H9 (cell line): ENCODE results near the gene BAX. TPM values are rescaled to one million over a fixed set of nuclear protein-coding genes. Genes with fewer than 3 reads are reported as not detected.

Experiments used
- DNase-seq: peaks from one replicate; pipeline ENCODE4 v3.0.0-alpha.2; 2017
- H2AFZ ChIP-seq: one replicate; pipeline ENCODE4 v1.6.1; 2013; ENCODE audit warnings: mild to moderate bottlenecking, low read length, control low read depth, moderate library complexity
- H2AK5ac ChIP-seq: 2 replicates; pipeline ENCODE4 v1.6.1; 2013; ENCODE audit warnings: low read length, control low read depth, mixed read lengths; ENCODE audit not compliant: insufficient read length
- H2BK120ac ChIP-seq: one replicate; pipeline ENCODE4 v1.6.1; 2013; ENCODE audit warnings: low read depth, mild to moderate bottlenecking, low read length, control low read depth, inconsistent platforms; ENCODE audit not compliant: poor library complexity, severe bottlenecking
- H2BK12ac ChIP-seq: 2 replicates; pipeline ENCODE4 v1.6.1; 2013; ENCODE audit warnings: low read length, control low read depth, mixed read lengths, low read depth; ENCODE audit not compliant: insufficient read length
- H2BK15ac ChIP-seq: 2 replicates; pipeline ENCODE4 v1.6.1; 2013; ENCODE audit warnings: low read depth, low read length, control low read depth
- H2BK20ac ChIP-seq: one replicate; pipeline ENCODE4 v1.6.1; 2013; ENCODE audit warnings: low read depth, mild to moderate bottlenecking, low read length, control low read depth, inconsistent platforms; ENCODE audit not compliant: poor library complexity, severe bottlenecking
- H2BK5ac ChIP-seq: 2 replicates; pipeline ENCODE4 v1.6.1; 2013; ENCODE audit warnings: low read length, control low read depth, mixed read lengths; ENCODE audit not compliant: insufficient read length
- H3K14ac ChIP-seq: 2 replicates; pipeline ENCODE4 v1.6.1; 2013; ENCODE audit warnings: low read length, control low read depth; ENCODE audit not compliant: insufficient read depth
- H3K18ac ChIP-seq: 2 replicates; pipeline ENCODE4 v1.6.1; 2013; ENCODE audit warnings: low read depth, mild to moderate bottlenecking, mixed read lengths, low read length, control low read depth; ENCODE audit not compliant: insufficient read length
- H3K23ac ChIP-seq: 2 replicates; pipeline ENCODE4 v1.6.1; 2013; ENCODE audit warnings: low read length, control low read depth, mixed read lengths, low read depth; ENCODE audit not compliant: insufficient read length
- H3K23me2 ChIP-seq: 2 replicates; pipeline ENCODE4 v1.6.1; 2013; ENCODE audit warnings: low read depth, mild to moderate bottlenecking, mixed read lengths, low read length, control low read depth; ENCODE audit not compliant: insufficient read length, poor library complexity, severe bottlenecking
- H3K27ac ChIP-seq: 2 replicates; pipeline ENCODE4 v1.5.1; 2013; ENCODE audit warnings: low read length, control low read depth, mixed read lengths, low read depth; ENCODE audit not compliant: insufficient read length
- H3K27me3 ChIP-seq: 2 replicates; pipeline ENCODE4 v1.6.1; 2013; ENCODE audit warnings: low read length, control low read depth, inconsistent platforms; ENCODE audit not compliant: insufficient read depth
- H3K4ac ChIP-seq: 2 replicates; pipeline ENCODE4 v1.6.1; 2013; ENCODE audit warnings: low read depth, mild to moderate bottlenecking, control low read depth, inconsistent platforms, low read length, moderate library complexity
- H3K4me1 ChIP-seq: 2 replicates; pipeline ENCODE4 v1.6.1; 2013; ENCODE audit warnings: low read length, control low read depth, inconsistent platforms; ENCODE audit not compliant: insufficient read depth
- H3K4me2 ChIP-seq: 2 replicates; pipeline ENCODE4 v1.6.1; 2013; ENCODE audit warnings: low read length, control low read depth, mixed read lengths; ENCODE audit not compliant: insufficient read length, insufficient read depth
- H3K56ac ChIP-seq: 2 replicates; pipeline ENCODE4 v1.6.1; 2013; ENCODE audit warnings: low read depth, mild to moderate bottlenecking, mixed read lengths, low read length, control low read depth; ENCODE audit not compliant: insufficient read length
- H3K79me1 ChIP-seq: 2 replicates; pipeline ENCODE4 v1.6.1; 2013; ENCODE audit warnings: low read depth, mild to moderate bottlenecking, moderate library complexity, low read length, control low read depth, inconsistent platforms; ENCODE audit not compliant: insufficient read depth, poor library complexity, severe bottlenecking
- H3K79me2 ChIP-seq: 2 replicates; pipeline ENCODE4 v1.6.1; 2013; ENCODE audit warnings: low read length, control low read depth, inconsistent platforms; ENCODE audit not compliant: insufficient read depth
- H3K9ac ChIP-seq: 2 replicates; pipeline ENCODE4 v1.6.1; 2013; ENCODE audit warnings: low read length, control low read depth, mixed read lengths; ENCODE audit not compliant: insufficient read length; ENCODE audit errors: extremely low read depth
- H3K9me3 ChIP-seq: one replicate; pipeline ENCODE4 v1.6.1; 2013; ENCODE audit warnings: low read depth, low read length, inconsistent platforms; ENCODE audit not compliant: control insufficient read depth
- H3T11ph ChIP-seq: one replicate; pipeline ENCODE4 v1.6.1; 2013; ENCODE audit warnings: mild to moderate bottlenecking, low read length, control low read depth, inconsistent platforms
- H4K20me1 ChIP-seq: one replicate; pipeline ENCODE4 v1.6.1; 2013; ENCODE audit not compliant: control insufficient read depth, insufficient read length, insufficient read depth
- H4K5ac ChIP-seq: 2 replicates; pipeline ENCODE4 v1.6.1; 2013; ENCODE audit warnings: low read depth, mild to moderate bottlenecking, mixed read lengths, low read length, control low read depth; ENCODE audit not compliant: insufficient read length
- H4K8ac ChIP-seq: replicated peaks from 2 replicates; pipeline ENCODE4 v1.6.1; 2013; ENCODE audit warnings: low read length, control low read depth, mixed read lengths, low read depth; ENCODE audit not compliant: insufficient read length
- H4K91ac ChIP-seq: 2 replicates; pipeline ENCODE4 v1.6.1; 2013; ENCODE audit warnings: low read depth, mild to moderate bottlenecking, moderate library complexity, mixed read lengths, low read length, control low read depth; ENCODE audit not compliant: insufficient read length
- H3K27ac Mint-ChIP-seq, 3 experiments: 2 replicates in 2 of 3; 3 replicates in 1 of 3; pipeline ENCODE4 v1.8.0; 2020 to 2021; ENCODE audit warnings: mixed read lengths in 3 of 3, mild to moderate bottlenecking in 1 of 3, moderate library complexity in 1 of 3
- H3K27me3 Mint-ChIP-seq: 2 replicates; pipeline ENCODE4 v1.8.0; 2021; ENCODE audit warnings: low read depth, mild to moderate bottlenecking, moderate library complexity, mixed read lengths
- H3K36me3 Mint-ChIP-seq, 3 experiments: 2 replicates in 2 of 3; 3 replicates in 1 of 3; pipeline ENCODE4 v1.8.0; 2020 to 2021; ENCODE audit warnings: low read depth in 3 of 3, mixed read lengths in 3 of 3; ENCODE audit not compliant: insufficient read depth in 1 of 3
- H3K4me1 Mint-ChIP-seq, 2 experiments: 2 replicates each; pipeline ENCODE4 v1.8.0; 2020; ENCODE audit warnings: mixed read lengths in 2 of 2
- H3K4me3 Mint-ChIP-seq, 2 experiments: 2 replicates in 1 of 2; 3 replicates in 1 of 2; pipeline ENCODE4 v1.8.0; 2020 to 2021; ENCODE audit warnings: mild to moderate bottlenecking in 2 of 2, mixed read lengths in 2 of 2, moderate library complexity in 1 of 2
- H3K9me3 Mint-ChIP-seq, 2 experiments: 2 replicates in 1 of 2; 3 replicates in 1 of 2; pipeline ENCODE4 v1.8.0; 2020; ENCODE audit warnings: mild to moderate bottlenecking in 2 of 2, mixed read lengths in 2 of 2, moderate library complexity in 1 of 2
- WGBS: extraction: QIAGEN DNeasy Blood & Tissue Kit; methylation state at CpG from one replicate; pipeline ENCODE4 v1.1.7; 2013; ENCODE audit warnings: missing lambda C conversion rate, low lambda C conversion rate, mixed read lengths; ENCODE audit not compliant: insufficient read length; ENCODE audit errors: extremely low coverage; 5-methylcytosine and 5-hydroxymethylcytosine counted together
- total RNA-seq: library from RNA; stranded (reverse); gene quantifications from 2 replicates; pipeline ENCODE4 v1.2.1, GENCODE V29; 2021
- TF ChIP-seq, protein P1 (sequence below): fragments of 200-600 bp; sonication (generic); conservative IDR thresholded peaks from 3 replicates; pipeline ENCODE4 v1.8.0; 2021; ENCODE audit warnings: antibody characterized with exemption, mild to moderate bottlenecking

The BAX gene
- total RNA-seq, 1 experiment from 2014 or later, result 310 TPM

DNA sequence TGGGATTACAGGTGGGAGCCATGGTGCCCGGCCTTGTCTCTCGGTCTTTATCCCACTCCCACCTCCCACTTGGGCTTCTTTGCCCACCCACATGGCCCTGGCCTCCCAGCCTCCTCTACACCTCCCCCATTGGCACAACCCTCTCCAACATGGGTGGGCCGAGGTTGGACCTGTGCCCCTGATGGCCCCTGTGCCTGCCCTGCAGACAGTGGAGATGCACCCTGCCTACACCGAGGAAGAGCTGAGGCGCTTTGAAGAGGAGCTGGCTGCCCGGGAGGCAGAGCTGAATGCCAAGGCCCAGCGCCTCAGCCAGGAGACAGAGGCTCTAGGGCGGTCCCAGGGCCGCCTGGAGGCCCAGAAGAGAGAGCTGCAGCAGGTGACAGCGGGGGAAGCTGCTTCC lies 33.7 kb upstream of the BAX start:
- Histone ChIP-seq H3K56ac (no peak overlapping the region), H3K4me1 (no peaks in the 10 kb centered on the region), H4K20me1 (no peaks in the 10 kb centered on the region), H2BK12ac (no peak overlapping the region), H3K23ac (no peak overlapping the region), H3K79me2 (no peaks in the 10 kb centered on the region), H3K4me2 (no peak overlapping the region), H3K27ac (no peak overlapping the region), H2BK20ac (no peak overlapping the region), H2BK5ac (no peak overlapping the region), H3K9ac (no peak overlapping the region), H2AK5ac (no peak overlapping the region), H3K23me2 (no peaks in the 10 kb centered on the region), H3K27me3 (no peaks in the 10 kb centered on the region), H4K91ac (no peak overlapping the region), H3K4ac (no peak overlapping the region), H2BK120ac (no peak overlapping the region), H4K8ac (no peak overlapping the region), H3K18ac (no peak overlapping the region), H2AFZ (no peak overlapping the region), H2BK15ac (no peak overlapping the region), H3K9me3 (no peaks in the 10 kb centered on the region), H3K79me1 (no peaks in the 10 kb centered on the region), H3T11ph (no peak overlapping the region), H3K14ac (no peak overlapping the region), H4K5ac (no peak overlapping the region)
- 0 out of 4 replicates have a peak, but pooled peaks cover 2% of the 10 kb centered on the region in 2 experiments for H3K4me1 Mint-ChIP-seq
- TF ChIP-seq, protein P1, sequence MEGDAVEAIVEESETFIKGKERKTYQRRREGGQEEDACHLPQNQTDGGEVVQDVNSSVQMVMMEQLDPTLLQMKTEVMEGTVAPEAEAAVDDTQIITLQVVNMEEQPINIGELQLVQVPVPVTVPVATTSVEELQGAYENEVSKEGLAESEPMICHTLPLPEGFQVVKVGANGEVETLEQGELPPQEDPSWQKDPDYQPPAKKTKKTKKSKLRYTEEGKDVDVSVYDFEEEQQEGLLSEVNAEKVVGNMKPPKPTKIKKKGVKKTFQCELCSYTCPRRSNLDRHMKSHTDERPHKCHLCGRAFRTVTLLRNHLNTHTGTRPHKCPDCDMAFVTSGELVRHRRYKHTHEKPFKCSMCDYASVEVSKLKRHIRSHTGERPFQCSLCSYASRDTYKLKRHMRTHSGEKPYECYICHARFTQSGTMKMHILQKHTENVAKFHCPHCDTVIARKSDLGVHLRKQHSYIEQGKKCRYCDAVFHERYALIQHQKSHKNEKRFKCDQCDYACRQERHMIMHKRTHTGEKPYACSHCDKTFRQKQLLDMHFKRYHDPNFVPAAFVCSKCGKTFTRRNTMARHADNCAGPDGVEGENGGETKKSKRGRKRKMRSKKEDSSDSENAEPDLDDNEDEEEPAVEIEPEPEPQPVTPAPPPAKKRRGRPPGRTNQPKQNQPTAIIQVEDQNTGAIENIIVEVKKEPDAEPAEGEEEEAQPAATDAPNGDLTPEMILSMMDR, result no peak
- no peak overlapping the region for H3K27ac Mint-ChIP-seq
- no peaks in the 10 kb centered on the region for H3K27me3 Mint-ChIP-seq
- H3K4me3 Mint-ChIP-seq, result no peak overlapping the region
- H3K36me3 Mint-ChIP-seq, result peaks cover 9 to 45% (median 35%) of the 10 kb centered on the region in 3 experiments
- WGBS, result no CpG with 5 or more reads among the region's 10 CpGs
- no peaks in the 10 kb centered on the region for H3K9me3 Mint-ChIP-seq
- DNase-seq, result no peak
